PC-9 (cell line): Measurements from ENCODE around the gene SLC35E3. TPM values are rescaled to one million over a fixed set of nuclear protein-coding genes. Genes with fewer than 3 reads are reported as not detected.

Experiments
- BruUV-seq: library from RNA; stranded (reverse); fragments of 400-500 nt; replicated peaks from 2 replicates; lab custom pipeline; 2021; lab: Mats Ljungman, UMichigan
- CTCF ChIA-PET: fragments of 300-600 bp; sonication (Branson Sonifier 250); formaldehyde crosslinking; loops from one replicate; lab custom pipeline; 2022; ENCODE audit warnings: antibody characterized with exemption; lab: Charles Lee
- POLR2A ChIA-PET: fragments of 300-600 bp; sonication (Branson Sonifier 250); formaldehyde crosslinking; loops from one replicate; lab custom pipeline; 2022; ENCODE audit warnings: antibody characterized with exemption; ENCODE audit not compliant: unreplicated experiment; lab: Charles Lee
- DNase-seq, 2 experiments: peaks; one replicate each; pipeline versions ENCODE4 v3.0.0 to v3.0.0-alpha.2; 2015 to 2022; ENCODE audit warnings: mixed read lengths in 1 of 2
- H2AFZ ChIP-seq: fragments of 200-600 bp; sonication (generic); 2 replicates; pipeline ENCODE4 v1.8.1; 2017; ENCODE audit warnings: antibody characterized with exemption
- H3F3A ChIP-seq: fragments of 200-600 bp; sonication (generic); 2 replicates; pipeline ENCODE4 v1.8.1; 2017; ENCODE audit warnings: antibody characterized with exemption, mild to moderate bottlenecking, low read depth; ENCODE audit not compliant: insufficient read depth
- H3K27ac ChIP-seq: fragments of 200-600 bp; sonication (generic); 2 replicates; pipeline ENCODE4 v1.6.1; 2016; ENCODE audit warnings: mixed run types
- H3K27me3 ChIP-seq: fragments of 200-600 bp; sonication (generic); 2 replicates; pipeline ENCODE4 v1.6.1; 2016; ENCODE audit warnings: low read depth, mixed run types; ENCODE audit not compliant: insufficient read depth
- H3K36me3 ChIP-seq: fragments of 200-600 bp; sonication (generic); 2 replicates; pipeline ENCODE4 v1.6.1; 2016; ENCODE audit warnings: low read depth, mixed run types
- H3K4me1 ChIP-seq: fragments of 200-600 bp; sonication (generic); replicated peaks from 2 replicates; pipeline ENCODE4 v1.6.1; 2016; ENCODE audit warnings: mixed run types; ENCODE audit not compliant: insufficient read depth
- H3K4me2 ChIP-seq: fragments of 200-600 bp; sonication (generic); 2 replicates; pipeline ENCODE4 v1.6.1; 2017; ENCODE audit warnings: mixed run types
- H3K4me3 ChIP-seq: fragments of 200-600 bp; sonication (generic); 2 replicates; pipeline ENCODE4 v1.6.1; 2016; ENCODE audit warnings: mixed run types
- H3K79me2 ChIP-seq: fragments of 200-600 bp; sonication (generic); 2 replicates; pipeline ENCODE4 v1.6.1; 2017; ENCODE audit warnings: low read depth, mixed run types
- H3K9me2 ChIP-seq: fragments of 200-600 bp; sonication (generic); 2 replicates; pipeline ENCODE4 v1.8.1; 2017; ENCODE audit warnings: mild to moderate bottlenecking; ENCODE audit not compliant: insufficient read depth
- H3K9me3 ChIP-seq: fragments of 200-600 bp; sonication (generic); 2 replicates; pipeline ENCODE4 v1.8.1; 2016; ENCODE audit warnings: low read depth; ENCODE audit not compliant: insufficient read depth
- H4K20me1 ChIP-seq: fragments of 200-600 bp; sonication (generic); 2 replicates; pipeline ENCODE4 v1.8.1; 2017; ENCODE audit not compliant: insufficient read depth
- EZH2 ChIP-seq: fragments of 200-600 bp; sonication (generic); IDR thresholded peaks from 2 replicates; pipeline ENCODE4 v1.8.0; 2017; ENCODE audit warnings: antibody characterized with exemption, low read depth
- intact Hi-C: fragments of 100-400 bp; cut with micrococcal nuclease; formaldehyde crosslinking; loops from one replicate; pipeline ENCODE4 v1.10.0; 2022; ENCODE audit not compliant: unreplicated experiment
- total RNA-seq: library from RNA; stranded (reverse); gene quantifications from 2 replicates; pipeline ENCODE4 v1.2.3, GENCODE V29; 2021
- TF ChIP-seq, protein P1 (sequence below): fragments of 200-600 bp; sonication (generic); conservative IDR thresholded peaks from 2 replicates; pipeline ENCODE4 v1.6.1; 2017; ENCODE audit warnings: mixed run types, antibody characterized with exemption, mild to moderate bottlenecking, moderate library complexity

The SLC35E3 gene
- total RNA-seq, 1 experiment from 2014 or later = 10.7 TPM

DNA sequence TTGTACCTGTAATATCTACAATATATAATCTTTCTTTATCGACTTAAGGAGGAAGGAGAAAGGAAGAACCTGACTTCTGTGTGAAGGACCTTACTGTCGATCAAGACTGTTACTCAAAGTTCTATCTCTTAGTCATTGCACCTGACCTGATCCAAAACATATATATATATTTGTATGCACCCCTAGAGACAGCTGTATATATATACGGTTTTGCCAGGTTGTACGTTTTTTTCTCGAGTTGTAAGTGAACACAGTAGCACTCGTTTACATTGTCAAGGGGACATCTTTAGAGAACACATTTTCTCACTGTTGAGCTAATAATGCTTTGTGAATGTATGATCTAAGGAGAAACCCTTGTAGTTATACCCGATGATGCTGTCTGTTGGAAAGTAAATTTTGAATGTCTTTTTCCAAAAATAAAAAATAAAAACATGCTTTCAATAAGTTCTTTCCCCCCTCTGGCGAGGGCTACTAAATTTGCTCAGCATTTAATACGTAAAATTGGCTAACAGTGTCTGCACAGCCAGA, 536 bp upstream of the SLC35E3 start:
- no peaks in the 10 kb centered on the region for H3K9me2 ChIP-seq
- no peaks in the 10 kb centered on the region; the same call in 1 of the 2 replicates for H3K9me3 ChIP-seq
- no TSS peak for BruUV-seq
- no peak for DNase-seq
- ChIA-PET CTCF (no interaction called here), POLR2A (interaction anchor here (0.8 kb wide), 1 partner anchor 10 kb away, joined by 6 read pairs; no protein-coding TSS in a partner anchor)
- peak overlapping the region; percentile 77 for H3K4me3 ChIP-seq
- peaks cover 10% of the 10 kb centered on the region for H3K36me3 ChIP-seq
- H3K4me1 ChIP-seq = peaks cover 17% of the 10 kb centered on the region
- H3F3A ChIP-seq = peaks cover 20% of the 10 kb centered on the region; the same call in 1 of the 2 replicates
- peak overlapping the region; percentile 90 for H2AFZ ChIP-seq
- intact Hi-C loops = no loop called here
- no peaks in the 10 kb centered on the region for H3K27me3 ChIP-seq
- 0 out of 2 replicates have a peak overlapping the region, but pooled peaks have one; percentile 23 for H3K27ac ChIP-seq
- TF ChIP-seq EZH2 = no peak
- TF ChIP-seq, protein P1, sequence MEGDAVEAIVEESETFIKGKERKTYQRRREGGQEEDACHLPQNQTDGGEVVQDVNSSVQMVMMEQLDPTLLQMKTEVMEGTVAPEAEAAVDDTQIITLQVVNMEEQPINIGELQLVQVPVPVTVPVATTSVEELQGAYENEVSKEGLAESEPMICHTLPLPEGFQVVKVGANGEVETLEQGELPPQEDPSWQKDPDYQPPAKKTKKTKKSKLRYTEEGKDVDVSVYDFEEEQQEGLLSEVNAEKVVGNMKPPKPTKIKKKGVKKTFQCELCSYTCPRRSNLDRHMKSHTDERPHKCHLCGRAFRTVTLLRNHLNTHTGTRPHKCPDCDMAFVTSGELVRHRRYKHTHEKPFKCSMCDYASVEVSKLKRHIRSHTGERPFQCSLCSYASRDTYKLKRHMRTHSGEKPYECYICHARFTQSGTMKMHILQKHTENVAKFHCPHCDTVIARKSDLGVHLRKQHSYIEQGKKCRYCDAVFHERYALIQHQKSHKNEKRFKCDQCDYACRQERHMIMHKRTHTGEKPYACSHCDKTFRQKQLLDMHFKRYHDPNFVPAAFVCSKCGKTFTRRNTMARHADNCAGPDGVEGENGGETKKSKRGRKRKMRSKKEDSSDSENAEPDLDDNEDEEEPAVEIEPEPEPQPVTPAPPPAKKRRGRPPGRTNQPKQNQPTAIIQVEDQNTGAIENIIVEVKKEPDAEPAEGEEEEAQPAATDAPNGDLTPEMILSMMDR = no peak
- H3K4me2 ChIP-seq = peak overlapping the region; percentile 96
- no peaks in the 10 kb centered on the region for H4K20me1 ChIP-seq
- peaks cover 14% of the 10 kb centered on the region; the same call in 1 of the 2 replicates for H3K79me2 ChIP-seq

DNA sequence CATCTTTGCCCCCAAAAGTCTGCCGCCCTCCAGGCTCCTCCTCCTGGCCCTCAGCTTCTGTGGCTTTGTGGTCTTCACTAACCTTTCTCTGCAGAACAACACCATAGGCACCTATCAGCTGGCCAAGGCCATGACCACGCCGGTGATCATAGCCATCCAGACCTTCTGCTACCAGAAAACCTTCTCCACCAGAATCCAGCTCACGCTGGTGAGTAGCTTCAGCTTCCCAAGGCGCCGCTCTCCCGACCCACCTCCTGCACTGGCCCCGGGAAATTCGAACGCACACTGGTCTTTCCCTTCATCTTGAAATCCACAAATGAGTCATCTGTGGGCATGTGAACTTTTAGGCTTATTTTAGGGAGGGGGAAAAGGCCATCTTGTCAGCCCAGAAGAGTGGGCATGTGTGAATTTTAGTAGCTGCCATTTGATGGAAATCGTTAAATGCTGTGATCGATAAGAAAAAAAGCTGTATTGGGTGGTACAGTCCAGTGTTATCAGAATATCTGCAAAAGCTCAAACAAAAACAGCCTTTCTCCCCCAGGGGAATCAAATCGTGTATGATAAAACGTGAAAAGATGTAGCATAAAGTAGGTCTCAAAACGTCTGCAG, 700 bp downstream of the SLC35E3 start:
- CTCF ChIA-PET = no interaction called here
- Histone ChIP-seq H3K4me2 (peak overlapping the region; percentile 96), H3K4me1 (peaks cover 17% of the 10 kb centered on the region), H3K27ac (peak overlapping the region; percentile 16; the same call in 1 of the 2 replicates), H2AFZ (peak overlapping the region; percentile 90), H3K36me3 (peaks cover 6% of the 10 kb centered on the region; the same call in 1 of the 2 replicates), H3K9me3 (no peaks in the 10 kb centered on the region), H3K27me3 (no peaks in the 10 kb centered on the region), H3F3A (peaks cover 20% of the 10 kb centered on the region; the same call in 1 of the 2 replicates), H3K9me2 (no peaks in the 10 kb centered on the region), H3K79me2 (peaks cover 14% of the 10 kb centered on the region; the same call in 1 of the 2 replicates), H4K20me1 (no peaks in the 10 kb centered on the region), H3K4me3 (peak overlapping the region; percentile 77)
- BruUV-seq = TSS peak; percentile 72
- intact Hi-C loops = loop anchor here (1.0 kb wide), 1 partner anchor 61 kb away; no protein-coding TSS in a partner anchor
- DNase-seq = peak; percentile 45 to 47
- TF ChIP-seq, protein P1 = no peak
- no peak for TF ChIP-seq EZH2
- POLR2A ChIA-PET = interaction anchor here (0.5 to 0.7 kb wide), 5 partner anchors 41 to 1077 kb away, joined by 3 to 7 read pairs (median 4); no protein-coding TSS in a partner anchor

DNA sequence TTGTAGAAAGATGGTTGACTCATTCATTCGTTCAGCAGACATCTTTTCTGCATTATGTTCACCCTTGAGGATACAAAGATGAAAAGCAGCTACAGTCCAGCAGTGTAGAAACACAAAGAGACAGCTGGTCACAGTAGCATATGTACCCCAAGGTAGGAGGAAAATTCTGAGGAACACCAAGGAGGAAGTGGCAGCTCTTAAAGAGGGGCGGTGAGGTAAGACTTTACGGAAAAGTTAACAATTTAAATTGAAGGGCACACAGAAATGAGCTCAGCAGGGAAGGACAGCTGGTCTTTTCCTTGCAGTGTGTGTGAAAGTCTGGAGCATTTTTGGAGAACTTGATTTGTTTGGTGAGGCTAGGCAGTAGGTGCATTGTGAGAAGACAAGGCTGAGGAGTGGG, 3.5 kb downstream of the SLC35E3 start:
- Histone ChIP-seq H3K27me3 (no peaks in the 10 kb centered on the region), H3K79me2 (peaks cover 14% of the 10 kb centered on the region; the same call in 1 of the 2 replicates), H4K20me1 (no peaks in the 10 kb centered on the region), H2AFZ (no peak overlapping the region), H3K4me3 (no peak overlapping the region), H3K36me3 (0 out of 2 replicates have a peak, but pooled peaks cover 8% of the 10 kb centered on the region), H3K9me2 (no peaks in the 10 kb centered on the region), H3K4me1 (peaks cover 17% of the 10 kb centered on the region), H3K4me2 (no peak overlapping the region), H3K9me3 (no peaks in the 10 kb centered on the region), H3K27ac (no peak overlapping the region), H3F3A (peaks cover 12% of the 10 kb centered on the region; the same call in 1 of the 2 replicates)
- BruUV-seq = no TSS peak
- TF ChIP-seq, protein P1 = no peak
- TF ChIP-seq EZH2 = no peak
- POLR2A ChIA-PET = interaction anchor here (0.6 to 0.7 kb wide), 2 partner anchors 58 to 81 kb away, joined by 3 to 4 read pairs; partner anchors contain the start of gene MDM2
- intact Hi-C loops = no loop called here
- CTCF ChIA-PET = no interaction called here
- DNase-seq = no peak
